WTC11 (cell line): Measurements from ENCODE around the gene LYPD6B. TPM values are rescaled to one million over a fixed set of nuclear protein-coding genes. Genes with fewer than 3 reads are reported as not detected.

Experiments
- ATAC-seq: fragments of 200-7000 bp; cut with Tn5 transposase; 2 replicates; pipeline ENCODE4 v1.10.0; 2021; ENCODE audit warnings: mild to moderate bottlenecking, moderate library complexity
- Bru-seq: library from RNA; stranded (reverse); fragments of 400-500 nt; gene quantifications from one replicate; lab custom pipeline; 2021; lab: Mats Ljungman, UMichigan
- CTCF ChIA-PET: fragments of 300-600 bp; sonication (Branson Sonifier 250); formaldehyde crosslinking; loops from one replicate; lab custom pipeline; 2021; ENCODE audit warnings: antibody characterized with exemption; lab: Charles Lee
- POLR2A ChIA-PET: fragments of 350-600 bp; sonication (Branson Sonifier 250); formaldehyde crosslinking; loops from one replicate; lab custom pipeline; 2021; ENCODE audit warnings: antibody characterized with exemption; lab: Charles Lee
- DNase-seq: peaks from one replicate; pipeline ENCODE4 v3.0.0; 2021; ENCODE audit warnings: low spot score
- H3K27ac Mint-ChIP-seq: 2 replicates; pipeline ENCODE4 v1.8.0; 2021; ENCODE audit warnings: mixed read lengths
- H3K27me3 Mint-ChIP-seq: 2 replicates; pipeline ENCODE4 v1.8.0; 2021; ENCODE audit warnings: low read depth, mild to moderate bottlenecking, moderate library complexity, mixed read lengths
- H3K36me3 Mint-ChIP-seq: 2 replicates; pipeline ENCODE4 v1.8.0; 2021; ENCODE audit warnings: mixed read lengths
- H3K4me1 Mint-ChIP-seq: 2 replicates; pipeline ENCODE4 v1.8.0; 2022; ENCODE audit warnings: mixed read lengths
- H3K4me3 Mint-ChIP-seq: 2 replicates; pipeline ENCODE4 v1.8.0; 2021; ENCODE audit warnings: mild to moderate bottlenecking, moderate library complexity, mixed read lengths
- H3K9me3 Mint-ChIP-seq: 2 replicates; pipeline ENCODE4 v1.8.0; 2021; ENCODE audit warnings: mixed read lengths
- AR ChIP-seq: fragments of 250-450 bp; sonication (Bioruptor Pico); IDR thresholded peaks from 2 replicates; pipeline ENCODE4 v1.9.0; 2021; ENCODE audit warnings: mild to moderate bottlenecking
- ATF1 ChIP-seq: sonication (generic); formaldehyde crosslinking; IDR thresholded peaks from 2 replicates; pipeline ENCODE4 v1.8.1; 2023; ENCODE audit warnings: mild to moderate bottlenecking, moderate library complexity, missing genetic modification reagents
- FOXP4 ChIP-seq: sonication (generic); formaldehyde crosslinking; IDR thresholded peaks from 2 replicates; pipeline ENCODE4 v1.8.0; 2022; ENCODE audit warnings: mild to moderate bottlenecking, missing genetic modification reagents
- GRHL2 ChIP-seq: fragments of 250-450 bp; sonication (Bioruptor Pico); IDR thresholded peaks from 2 replicates; pipeline ENCODE4 v1.8.0; 2022; ENCODE audit warnings: mild to moderate bottlenecking, moderate library complexity; ENCODE audit not compliant: insufficient replicate concordance, severe bottlenecking
- HMGXB4 ChIP-seq: sonication (generic); formaldehyde crosslinking; IDR thresholded peaks from 2 replicates; pipeline ENCODE4 v1.8.1; 2023; ENCODE audit warnings: mild to moderate bottlenecking, moderate library complexity, missing genetic modification reagents
- KAT7 ChIP-seq: sonication (generic); formaldehyde crosslinking; IDR thresholded peaks from 2 replicates; pipeline ENCODE4 v1.8.1; 2023; ENCODE audit warnings: missing genetic modification reagents, mild to moderate bottlenecking, borderline replicate concordance
- PRDM15 ChIP-seq: sonication (generic); formaldehyde crosslinking; IDR thresholded peaks from 2 replicates; pipeline ENCODE4 v1.8.0; 2022; ENCODE audit warnings: missing genetic modification reagents
- SMAD3 ChIP-seq: sonication (generic); formaldehyde crosslinking; IDR thresholded peaks from 2 replicates; pipeline ENCODE4 v1.8.0; 2022; ENCODE audit warnings: missing genetic modification reagents, mild to moderate bottlenecking, borderline replicate concordance
- SP1 ChIP-seq: sonication (generic); formaldehyde crosslinking; conservative IDR thresholded peaks from 2 replicates; pipeline ENCODE4 v1.8.1; 2022; ENCODE audit warnings: missing genetic modification reagents
- STAT6 ChIP-seq: sonication (generic); formaldehyde crosslinking; conservative IDR thresholded peaks from 2 replicates; pipeline ENCODE4 v1.8.1; 2023; ENCODE audit warnings: mild to moderate bottlenecking, low read depth, missing genetic modification reagents, moderate library complexity
- USF1 ChIP-seq: sonication (generic); formaldehyde crosslinking; IDR thresholded peaks from 2 replicates; pipeline ENCODE4 v1.8.0; 2022; ENCODE audit warnings: mild to moderate bottlenecking, missing genetic modification reagents
- ZNF138 ChIP-seq: sonication (generic); formaldehyde crosslinking; conservative IDR thresholded peaks from 2 replicates; pipeline ENCODE4 v1.8.1; 2022; ENCODE audit warnings: mild to moderate bottlenecking, moderate library complexity, missing genetic modification reagents
- ZNF396 ChIP-seq: fragments of 250-450 bp; sonication (Bioruptor Pico); IDR thresholded peaks from 2 replicates; pipeline ENCODE4 v1.8.0; 2021; ENCODE audit warnings: mild to moderate bottlenecking, moderate library complexity, borderline replicate concordance
- ZNF423 ChIP-seq: fragments of 250-450 bp; sonication (Bioruptor Pico); IDR thresholded peaks from 2 replicates; pipeline ENCODE4 v2.1.2; 2022; ENCODE audit warnings: mild to moderate bottlenecking, moderate library complexity
- long read RNA-seq, 3 experiments: library from RNA in 1 of 3; library from capped mRNA in 1 of 3; library from polyadenylated mRNA in 1 of 3; unstranded in 2 of 3; stranded (forward) in 1 of 3; transcript quantifications; one replicate each; pipeline ENCODE4 v2.0.0, GENCODE V29; 2021
- total RNA-seq: library from RNA; stranded (reverse); gene quantifications from 3 replicates; pipeline ENCODE4 v1.2.3, GENCODE V29; 2021

LYPD6B gene
- total RNA-seq (1.6 to 1.9 TPM (median 1.8 TPM) in 3 replicates), Bru-seq, nascent RNA (percentile 41 among the genes with signal in this experiment)
- long read RNA-seq, experiment 1, partial matches to known transcripts, result 0 of 5 reads
- long read RNA-seq, experiment 1, other reads (novel, unspliced or antisense), result 1 of 5 reads
- long read RNA-seq, experiment 2, partial matches to known transcripts, result 1 of 2 reads
- long read RNA-seq, experiment 2, other reads (novel, unspliced or antisense), result 0 of 2 reads
- long read RNA-seq, experiment 3, partial matches to known transcripts, result 0 of 7 reads
- long read RNA-seq, experiment 3, other reads (novel, unspliced or antisense), result 4 of 7 reads

GRCh38 chr2:149038442-149039212, at the start of gene LYPD6B:
Gene LYPD6B (plus strand): TSS chr2:149038699. CDS start chr2:149130949, 92,250 bp downstream.
- Mint-ChIP-seq H3K4me1 (peaks cover 9% of the 10 kb centered on the region), H3K36me3 (no peaks in the 10 kb centered on the region), H3K27me3 (peaks cover 30% of the 10 kb centered on the region), H3K4me3 (peak within 1 kb of the TSS; percentile 71), H3K27ac (no peak within 1 kb of the TSS), H3K9me3 (no peaks in the 10 kb centered on the region)
- ATAC-seq, result peak; percentile 71
- peak; percentile 73 for DNase-seq
- ChIA-PET POLR2A (no interaction called here), CTCF (interaction anchor here (0.6 to 5.1 kb wide), 25 partner anchors 9 to 549 kb away, joined by 3 to 61 read pairs (median 4); partner anchors contain the start of genes LYPD6 and MMADHC)
- TF ChIP-seq KAT7 (no peak), PRDM15 (CRISPR knock-in tag) (peak; percentile 62; the same call in 1 of the 2 replicates), SMAD3 (no peak), SP1 (0 out of 2 replicates have a peak, but pooled peaks have one; percentile 26), HMGXB4 (CRISPR knock-in tag) (0 out of 2 replicates have a peak, but pooled peaks have one; percentile 30), ZNF396 (CRISPR knock-in tag) (no peak), AR (CRISPR knock-in tag) (no peak), FOXP4 (peak; percentile 66; the same call in 1 of the 2 replicates), ZNF423 (CRISPR knock-in tag) (peak; percentile 69; the same call in 1 of the 2 replicates)

GRCh38 chr2:148989882-148990493, 48.5 kb upstream of the LYPD6B start:
- Mint-ChIP-seq H3K4me1 (peaks cover 5% of the 10 kb centered on the region; the same call in 1 of the 2 replicates), H3K27ac (no peak overlapping the region; the same call in 1 of the 2 replicates), H3K9me3 (no peaks in the 10 kb centered on the region), H3K36me3 (peaks cover 54% of the 10 kb centered on the region), H3K4me3 (no peak overlapping the region), H3K27me3 (no peaks in the 10 kb centered on the region)
- peak; percentile 41 for DNase-seq
- ATAC-seq, result peak; percentile 93
- ChIA-PET POLR2A (interaction anchor here (0.6 kb wide), 1 partner anchor 146 kb away, joined by 10 read pairs; no protein-coding TSS in a partner anchor), CTCF (interaction anchor here (0.7 to 1.5 kb wide), 11 partner anchors 27 to 540 kb away, joined by 3 to 6 read pairs (median 5); partner anchors contain the start of gene EPC2)
- TF ChIP-seq SMAD3, result no peak
- TF ChIP-seq GRHL2, result no peak
- TF ChIP-seq ZNF138, result no peak
- no peak for TF ChIP-seq STAT6
- TF ChIP-seq USF1, result no peak
- TF ChIP-seq ATF1 (CRISPR knock-in tag), result no peak
